B cell (primary cell): ENCODE results near the gene LRRC25. TPM values are rescaled to one million over a fixed set of nuclear protein-coding genes. Genes with fewer than 3 reads are reported as not detected.

Experiments used
- ATAC-seq: fragments of 200-7000 bp; cut with Tn5 transposase; one replicate; pipeline ENCODE4 v1.10.0; 2021; ENCODE audit warnings: low read depth, mild to moderate bottlenecking, moderate number of reproducible peaks, moderate library complexity
- CTCF ChIA-PET: fragments of 350-600 bp; sonication (Branson Sonifier 250); formaldehyde crosslinking; loops from one replicate; lab custom pipeline; 2021; ENCODE audit warnings: antibody characterized with exemption, inconsistent platforms; lab: Charles Lee
- POLR2A ChIA-PET: fragments of 350-600 bp; sonication (Branson Sonifier 250); formaldehyde crosslinking; loops from one replicate; lab custom pipeline; 2021; ENCODE audit warnings: antibody characterized with exemption; lab: Charles Lee
- DNase-seq: peaks from one replicate; pipeline ENCODE4 v3.0.0; 2013
- H2AFZ ChIP-seq: 2 replicates; pipeline ENCODE4 v1.6.1; 2012; ENCODE audit warnings: mild to moderate bottlenecking, low read depth, low read length; ENCODE audit not compliant: insufficient read depth, poor library complexity, severe bottlenecking
- H3K27ac ChIP-seq, 2 donors: 1 replicate in 1 of 2; 2 replicates in 1 of 2; pipeline ENCODE4 v1.5.1; 2012 to 2013; ENCODE audit warnings: low read length in 2 of 2, mild to moderate bottlenecking in 2 of 2, moderate library complexity in 1 of 2
- H3K27me3 ChIP-seq, 4 experiments: fragments of 200-600 bp in 1 of 4; sonication (generic) in 1 of 4; replicated peaks in 1 of 4; 1 replicate in 2 of 4; 2 replicates in 2 of 4; pipeline versions ENCODE4 v1.6.1 to v1.7.0; 2013 to 2016; ENCODE audit warnings: low read length in 3 of 4, mild to moderate bottlenecking in 2 of 4, mixed read lengths in 1 of 4, moderate library complexity in 1 of 4; ENCODE audit not compliant: insufficient read depth in 4 of 4, control insufficient read depth in 3 of 4; ENCODE audit errors: control extremely low read depth in 1 of 4
- H3K36me3 ChIP-seq, 2 experiments: replicated peaks in 1 of 2; 1 replicate in 1 of 2; 2 replicates in 1 of 2; pipeline versions ENCODE4 v1.6.1 to v1.7.1; 2013; ENCODE audit warnings: low read length in 1 of 2; ENCODE audit not compliant: insufficient read depth in 2 of 2, control insufficient read depth in 1 of 2; ENCODE audit errors: control extremely low read depth in 1 of 2, extremely low read depth in 1 of 2
- H3K4me1 ChIP-seq, 2 donors: fragments of 200-600 bp in 1 of 2; sonication (generic) in 1 of 2; 1 replicate in 1 of 2; 2 replicates in 1 of 2; pipeline versions ENCODE4 v1.5.1 to v1.6.1; 2013 to 2017; ENCODE audit warnings: low read length in 2 of 2; ENCODE audit not compliant: control insufficient read depth in 2 of 2, insufficient read depth in 2 of 2
- H3K4me2 ChIP-seq: replicated peaks from 2 replicates; pipeline ENCODE3; 2012; ENCODE audit warnings: mild to moderate bottlenecking, low read depth, low read length; ENCODE audit not compliant: poor library complexity, severe bottlenecking
- H3K4me3 ChIP-seq, 5 experiments: fragments of 200-600 bp in 1 of 5; sonication (generic) in 1 of 5; 1 replicate in 3 of 5; 2 replicates in 2 of 5; pipeline versions ENCODE4 v1.5.1 to v1.7.0; 2011 to 2016; ENCODE audit warnings: low read length in 4 of 5, mild to moderate bottlenecking in 4 of 5, low read depth in 2 of 5, control low read depth in 1 of 5, moderate library complexity in 1 of 5; ENCODE audit not compliant: insufficient read depth in 1 of 5; ENCODE audit errors: control extremely low read depth in 1 of 5, extremely low read depth in 1 of 5
- H3K79me2 ChIP-seq: fragments of 200-600 bp; sonication (generic); one replicate; pipeline ENCODE4 v1.6.0; 2016; ENCODE audit warnings: low read length; ENCODE audit not compliant: control insufficient read depth, insufficient read depth
- H3K9ac ChIP-seq: fragments of 200-600 bp; sonication (generic); 2 replicates; pipeline ENCODE4 v1.6.1; 2017; ENCODE audit warnings: mild to moderate bottlenecking, low read length, moderate library complexity
- H3K9me3 ChIP-seq, 3 donors: one replicate each; pipeline versions ENCODE4 v1.6.1 to v1.7.1; 2013; ENCODE audit warnings: low read length in 2 of 3; ENCODE audit not compliant: control insufficient read depth in 2 of 3, insufficient read depth in 1 of 3; ENCODE audit errors: control extremely low read depth in 1 of 3
- H4K20me1 ChIP-seq: 2 replicates; pipeline ENCODE4 v1.6.0; 2012; ENCODE audit warnings: mild to moderate bottlenecking, low read length; ENCODE audit not compliant: insufficient read depth, control insufficient read depth, poor library complexity, severe bottlenecking
- H3K27ac Mint-ChIP-seq: one replicate; pipeline ENCODE4 v1.8.0; 2021; ENCODE audit warnings: mixed read lengths
- H3K27me3 Mint-ChIP-seq: one replicate; pipeline ENCODE4 v1.8.0; 2021; ENCODE audit warnings: mixed read lengths
- H3K4me1 Mint-ChIP-seq: one replicate; pipeline ENCODE4 v1.8.0; 2021; ENCODE audit warnings: mixed read lengths
- H3K4me3 Mint-ChIP-seq: one replicate; pipeline ENCODE4 v1.8.0; 2021; ENCODE audit warnings: mixed read lengths
- H3K9me3 Mint-ChIP-seq: one replicate; pipeline ENCODE4 v1.8.0; 2022; ENCODE audit warnings: mixed read lengths; ENCODE audit not compliant: insufficient read depth
- CTCF ChIP-seq: fragments of 200-600 bp; IDR thresholded peaks from one replicate; pipeline ENCODE4 v1.8.0; 2022; ENCODE audit warnings: antibody characterized with exemption, mild to moderate bottlenecking
- EZH2 ChIP-seq: IDR thresholded peaks from 2 replicates; pipeline ENCODE4 v1.6.1; 2012; ENCODE audit warnings: borderline replicate concordance, low read depth, mild to moderate bottlenecking, moderate library complexity, low read length; ENCODE audit not compliant: insufficient read depth, poor library complexity, severe bottlenecking
- WGBS: methylation state at CpG from one replicate; pipeline ENCODE4 v1.1.5; 2013; ENCODE audit warnings: missing lambda C conversion rate; ENCODE audit not compliant: insufficient coverage; 5-methylcytosine and 5-hydroxymethylcytosine counted together
- intact Hi-C: fragments of 100-400 bp; cut with micrococcal nuclease; formaldehyde crosslinking; loops from one replicate; pipeline ENCODE4 v1.10.0; 2022
- polyA plus RNA-seq: library from polyadenylated mRNA; depleted of rRNA; stranded (reverse); fragments of >200 nt; gene quantifications from 2 replicates; pipeline ENCODE4 v1.2.3, GENCODE V29; 2012
- total RNA-seq, 2 donors: library from RNA; stranded (reverse); fragments of 120-200 nt in 1 of 2; gene quantifications; 1 replicate in 1 of 2; 2 replicates in 1 of 2; pipeline versions ENCODE4 v1.2.3 to v1.2.4, GENCODE V29; 2013 to 2022

Gene LRRC25
- total and polyA plus RNA-seq, 2 donors (not counting 1 experiment from before 2014, with no cell fraction given): 2.4 to 5.7 TPM

GRCh38 chr19:18379803-18380747 lies 17.3 kb downstream of the LRRC25 start:
- WGBS: 81% methylated on average over 8 of the region's 22 CpGs

More at GRCh38 chr19:18379803-18380747, 17.3 kb downstream of the LRRC25 start:
- no peak overlapping the region for H2AFZ ChIP-seq
- no peak overlapping the region for H3K27ac ChIP-seq
- H3K79me2 ChIP-seq: no peaks in the 10 kb centered on the region
- no peaks in the 10 kb centered on the region for H3K4me1 ChIP-seq
- DNase-seq (no peak), ATAC-seq (no peak)
- no peak overlapping the region for H3K4me3 Mint-ChIP-seq
- H4K20me1 ChIP-seq: no peaks in the 10 kb centered on the region
- H3K4me3 ChIP-seq: no peak overlapping the region
- H3K4me2 ChIP-seq: no peak overlapping the region
- ChIA-PET POLR2A (interaction anchor here (1.1 kb wide), 1 partner anchor 49 kb away, joined by 3 read pairs; no protein-coding TSS in a partner anchor), CTCF (interaction anchor here (1.2 to 1.7 kb wide), 2 partner anchors 9 to 31 kb away, joined by 4 to 8 read pairs; no protein-coding TSS in a partner anchor)
- no peaks in the 10 kb centered on the region for H3K9me3 Mint-ChIP-seq
- intact Hi-C loops: no loop called here
- no peaks in the 10 kb centered on the region for H3K4me1 Mint-ChIP-seq
- peaks cover 0 to 43% (median 12%) of the 10 kb centered on the region in 4 experiments for H3K27me3 ChIP-seq
- H3K9me3 ChIP-seq: peaks cover 0 to 1% (median 0%) of the 10 kb centered on the region in 3 donors
- no peaks in the 10 kb centered on the region for H3K36me3 ChIP-seq
- peaks cover 25% of the 10 kb centered on the region for H3K27me3 Mint-ChIP-seq
- H3K27ac Mint-ChIP-seq: no peak overlapping the region
- TF ChIP-seq EZH2: no peak
- no peak for TF ChIP-seq CTCF
- no peak overlapping the region for H3K9ac ChIP-seq
